Activated CD8-positive, alpha-beta memory T cell treated with anti-CD3 and anti-CD28 coated beads, Interleukin-2, amount 50 U/mL, for 24 hours (primary cell): Measurements from ENCODE around the gene PCBP3.
"Not testable (repeated sequence)": the region's sequence is repeated elsewhere in the genome, so short reads cannot be mapped to it uniquely, and the experiment has no call there.

Experiments
- DNase-seq: peaks from one replicate; pipeline ENCODE4 v3.0.0-alpha.2; 2020; ENCODE audit errors: extremely low read depth

Gene PCBP3

DNA sequence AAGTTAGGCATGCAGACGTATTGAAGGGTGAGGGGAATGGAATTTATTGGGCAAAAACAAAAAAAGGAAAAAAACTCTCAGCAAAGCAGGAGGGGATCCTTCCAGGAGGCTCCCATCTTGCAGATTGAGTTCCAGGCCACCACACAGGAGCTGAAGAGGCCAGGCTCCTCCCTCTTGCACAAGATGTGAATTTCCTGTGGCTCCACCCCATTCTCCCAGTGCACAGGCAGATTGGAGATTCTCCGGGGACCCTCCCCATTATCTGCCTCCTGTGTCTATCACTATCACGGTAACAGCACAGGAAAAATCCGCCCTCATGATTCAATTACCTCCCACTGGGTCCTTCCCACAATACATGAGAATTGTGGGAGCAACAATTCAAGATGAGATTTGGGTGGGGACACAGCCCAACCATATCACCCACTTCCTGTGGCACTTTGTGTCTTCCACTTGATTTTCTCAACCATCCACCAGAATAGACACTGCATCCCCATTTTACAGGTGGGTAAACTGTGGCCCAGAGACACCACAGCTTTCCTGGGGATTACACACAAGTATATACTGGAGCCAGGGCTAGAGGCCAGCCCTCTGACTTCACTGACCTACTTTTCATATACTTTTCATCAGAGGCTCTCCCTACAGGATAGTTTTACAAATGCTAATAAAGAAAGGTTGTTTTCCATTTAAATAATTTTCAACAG is 319.2 kb downstream of the PCBP3 start:
- DNase-seq = no peak

GRCh38 chr21:45963232-45963570 is 319.7 kb downstream of the PCBP3 start:
- DNase-seq = no peak

DNA sequence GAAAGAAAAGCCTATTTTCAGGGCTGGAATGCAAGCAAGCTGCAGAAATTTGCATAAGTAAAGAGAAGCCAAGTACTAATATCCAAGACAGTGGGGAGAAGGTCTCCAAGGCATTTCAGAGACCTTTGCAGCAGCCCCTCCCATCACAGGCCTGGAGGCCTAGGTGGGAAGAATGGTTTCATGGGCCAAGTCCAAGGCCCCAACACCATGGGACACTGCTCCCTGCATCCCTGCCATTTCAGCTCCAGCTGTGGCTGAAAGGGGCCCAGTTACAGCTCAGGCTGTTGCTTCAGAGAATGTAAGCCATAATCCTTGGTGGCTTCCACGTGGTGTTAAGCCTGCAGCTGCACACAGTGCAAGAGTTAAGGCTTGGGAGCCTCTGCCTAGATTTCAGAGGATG is 321.1 kb downstream of the PCBP3 start:
- DNase-seq = no peak

DNA sequence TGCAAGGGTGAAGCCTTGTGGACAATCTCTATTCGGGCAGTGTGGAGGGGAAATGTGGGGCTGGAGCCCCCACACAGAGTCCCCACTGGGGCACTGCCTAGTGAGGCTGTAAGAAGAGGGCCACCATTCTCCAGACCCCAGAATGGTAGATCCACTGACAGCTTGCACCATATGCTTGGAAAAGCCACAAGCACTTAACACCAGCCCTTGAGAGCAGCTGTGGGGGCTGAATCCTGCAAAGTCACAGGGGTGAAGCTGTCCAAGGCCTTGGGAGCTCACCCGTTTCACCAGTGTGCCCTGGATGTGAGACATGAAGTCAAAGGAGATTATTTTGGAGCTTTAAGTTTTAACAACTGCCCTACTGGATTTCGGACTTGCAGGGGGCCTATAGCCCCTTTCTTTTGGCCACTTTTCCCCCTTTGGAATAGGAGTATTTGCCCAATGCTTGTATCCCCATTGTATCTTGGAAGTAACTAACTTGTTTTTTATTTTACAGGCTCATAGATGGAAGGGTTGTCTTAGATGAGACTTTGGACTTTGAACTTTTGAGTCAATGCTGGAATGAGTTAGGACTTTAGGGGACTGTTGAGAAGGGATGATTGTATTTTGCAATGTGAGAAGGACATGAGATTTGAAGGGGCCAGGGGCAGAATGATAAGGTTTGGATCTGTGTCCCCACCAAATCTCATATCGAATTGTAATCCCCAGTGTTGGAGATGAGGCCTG is 321.7 kb downstream of the PCBP3 start:
- DNase-seq = no peak

DNA sequence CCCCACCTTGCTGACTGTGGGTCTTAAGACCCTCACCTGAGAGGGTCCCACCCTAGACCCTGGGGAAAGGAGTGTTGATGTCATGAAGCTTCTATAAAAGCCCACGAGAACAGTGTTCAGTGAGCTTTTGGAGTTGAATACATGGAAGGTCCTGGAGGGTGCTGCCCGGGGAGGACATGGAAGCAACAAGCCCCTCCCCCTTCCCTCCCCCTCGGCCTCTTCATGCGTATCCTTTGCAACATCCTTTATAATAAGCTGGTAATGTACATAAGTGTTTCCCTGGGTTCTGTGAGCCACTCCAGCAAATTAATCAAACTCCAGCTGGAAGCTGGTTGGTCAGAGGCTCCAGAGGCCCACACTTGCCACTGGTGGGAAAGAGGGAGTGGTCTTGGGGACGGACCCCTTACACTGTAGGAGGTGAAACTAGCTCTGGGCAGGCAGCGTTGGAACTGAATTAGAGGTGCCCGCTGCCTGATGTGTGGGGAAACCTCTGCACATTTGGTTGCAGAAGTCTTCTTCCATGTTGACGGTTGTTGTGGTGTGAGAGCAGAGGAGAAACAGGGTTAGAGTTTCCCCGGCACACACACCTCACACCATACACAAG is 323.4 kb downstream of the PCBP3 start:
- DNase-seq = no peak

DNA sequence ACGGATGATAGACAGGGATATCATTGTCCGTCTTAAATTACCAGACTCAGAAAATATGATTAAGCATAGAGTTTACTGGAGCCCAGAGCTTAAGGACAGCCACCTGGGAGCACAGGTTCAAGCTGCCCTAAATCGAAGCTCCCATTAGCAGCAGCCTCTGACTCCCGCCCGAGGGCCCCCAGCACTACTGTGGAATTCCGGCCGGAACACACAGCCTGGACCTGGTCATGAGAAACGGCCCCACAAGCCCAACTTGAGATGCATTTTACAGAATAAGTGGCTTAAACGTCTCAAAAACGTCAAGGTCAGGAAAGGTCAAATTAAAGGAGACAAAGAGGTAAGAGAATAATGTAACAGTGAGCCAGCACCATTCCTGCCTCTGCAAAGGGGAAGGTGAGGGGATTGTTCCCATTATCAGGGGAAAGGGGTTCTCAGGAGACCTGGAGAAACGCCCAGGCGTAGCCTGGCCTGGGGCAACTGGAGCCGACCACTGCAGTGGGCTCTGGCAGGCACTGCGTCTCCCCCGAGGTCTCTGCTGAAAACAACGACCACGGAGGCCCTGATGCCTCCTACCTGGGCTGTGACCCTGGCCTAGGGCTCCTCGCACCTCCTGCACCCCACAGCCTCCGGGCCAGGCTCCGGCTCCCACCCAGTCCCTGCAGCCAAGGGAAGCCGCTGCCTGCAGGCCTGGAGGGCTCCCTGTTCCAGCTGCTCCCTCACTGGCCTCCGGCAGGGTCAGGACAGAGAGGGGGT is 326.6 kb downstream of the PCBP3 start:
- no peak for DNase-seq

DNA sequence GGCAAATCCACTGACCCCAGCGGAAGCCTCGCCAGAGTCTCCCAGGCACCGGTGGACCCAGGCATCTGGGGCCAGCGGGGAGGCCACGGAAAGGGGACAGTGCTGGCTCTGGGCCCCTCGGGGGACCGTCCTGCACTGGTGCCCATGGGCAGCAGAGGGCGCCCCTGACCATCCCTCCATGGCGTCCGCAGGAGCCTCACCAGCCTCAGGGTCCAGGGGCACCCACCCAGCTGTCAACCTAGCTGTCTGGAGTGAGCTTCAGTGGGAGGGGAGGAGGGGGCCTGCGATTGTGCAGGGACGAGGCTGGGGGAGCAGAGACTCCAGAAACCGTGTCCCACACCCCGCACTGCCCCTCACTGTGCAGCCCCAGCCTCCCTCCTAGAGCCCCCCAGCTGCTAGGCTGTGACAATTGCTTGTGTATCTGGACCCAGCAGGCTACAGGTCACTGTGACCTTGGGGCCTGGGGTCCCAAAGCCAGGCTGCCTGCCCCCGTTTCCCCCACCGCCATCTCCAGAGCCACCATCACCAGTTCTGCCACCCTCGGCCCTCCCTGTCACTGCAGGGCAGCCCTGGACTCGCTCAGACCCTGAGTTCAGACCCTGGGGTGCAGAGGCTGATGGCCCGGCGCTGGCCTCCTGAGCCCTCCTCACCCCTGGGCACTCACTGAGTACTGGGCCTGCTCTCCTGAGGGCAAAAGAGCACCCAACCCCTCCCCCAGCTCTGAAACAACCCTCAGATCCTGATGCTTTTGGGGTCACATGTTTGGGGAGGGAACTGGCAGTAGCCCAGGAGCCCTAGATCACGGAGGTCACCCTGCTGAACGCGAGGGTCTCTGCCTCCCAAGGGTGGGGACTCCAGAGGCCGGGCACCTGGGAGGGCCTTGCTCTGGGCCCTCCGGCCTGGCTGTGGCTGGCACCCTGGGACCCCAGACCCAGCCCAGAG is 327.4 kb downstream of the PCBP3 start:
- no peak for DNase-seq

- DNase-seq = no peak
Measured at GRCh38 chr21:45971616-45972352, 328.3 kb downstream of the PCBP3 start.

DNA sequence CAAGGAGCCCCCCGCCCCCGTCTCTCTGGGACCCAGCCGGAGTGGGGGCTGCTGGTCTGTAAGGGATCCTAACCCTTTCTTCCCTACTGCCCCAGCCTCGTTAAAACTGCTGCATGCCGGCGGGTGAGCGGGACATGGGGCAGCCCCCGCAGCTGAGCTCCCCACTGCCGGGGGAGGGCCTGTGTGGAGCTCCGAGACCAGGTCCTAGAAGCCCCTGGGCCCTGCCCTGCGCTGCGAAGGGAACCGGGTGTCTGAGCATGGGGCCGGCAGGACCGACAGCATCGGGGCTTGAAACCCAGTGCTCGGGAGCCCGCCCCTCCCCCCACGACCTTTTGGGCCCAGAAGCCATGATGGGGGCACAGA is 328.8 kb downstream of the PCBP3 start:
- DNase-seq = no peak

GRCh38 chr21:45972716-45973474 is 329.4 kb downstream of the PCBP3 start:
- no peak for DNase-seq

GRCh38 chr21:45973475-45974072 is 330.0 kb downstream of the PCBP3 start:
- DNase-seq = peak; percentile 56

DNA sequence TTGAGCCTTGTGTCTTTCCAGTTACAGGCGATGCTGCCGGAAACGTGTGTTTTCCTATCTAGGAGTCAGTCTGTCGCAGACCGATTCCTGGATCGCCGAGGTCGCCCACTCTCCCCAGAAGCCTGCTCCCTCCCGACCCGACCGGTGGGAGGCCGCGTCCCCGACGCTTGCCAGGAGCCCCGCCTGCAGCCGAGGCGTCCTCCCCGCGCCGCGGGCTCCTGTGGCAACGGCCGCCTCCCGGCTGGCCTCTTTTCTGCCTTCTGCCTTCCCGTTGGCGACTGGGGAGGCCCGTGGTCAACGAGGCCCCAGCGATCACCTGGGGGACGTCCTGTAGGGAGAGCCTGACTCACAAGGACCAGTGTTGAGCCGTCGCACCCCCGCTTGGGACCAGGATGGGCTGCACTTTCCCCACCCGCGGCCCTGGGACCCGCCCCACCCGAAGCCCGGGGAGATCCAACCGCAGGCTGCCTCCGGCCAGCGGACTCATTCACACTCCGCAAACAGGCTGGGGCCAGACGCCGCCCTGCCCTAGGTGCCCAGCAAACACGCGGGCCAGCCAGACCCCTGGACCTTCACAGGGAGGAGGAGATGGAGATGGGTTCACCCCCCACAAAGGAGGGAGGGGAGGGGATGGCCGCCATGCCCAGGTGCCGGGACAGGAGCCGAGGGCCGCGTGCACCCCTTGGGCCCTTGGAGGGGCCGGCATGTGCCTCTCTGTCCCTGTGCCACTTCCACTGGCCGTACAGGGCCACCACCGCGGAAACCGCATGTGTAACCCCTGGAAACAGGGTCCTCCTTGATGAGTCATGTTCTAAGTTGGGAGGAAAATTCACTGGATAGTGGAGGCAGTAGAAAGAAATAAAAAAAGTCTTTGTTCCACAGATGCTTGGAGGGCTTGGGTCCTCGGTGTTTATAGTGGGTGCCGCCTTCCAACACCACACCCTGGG is 330.8 kb downstream of the PCBP3 start:
- DNase-seq = no peak

DNA sequence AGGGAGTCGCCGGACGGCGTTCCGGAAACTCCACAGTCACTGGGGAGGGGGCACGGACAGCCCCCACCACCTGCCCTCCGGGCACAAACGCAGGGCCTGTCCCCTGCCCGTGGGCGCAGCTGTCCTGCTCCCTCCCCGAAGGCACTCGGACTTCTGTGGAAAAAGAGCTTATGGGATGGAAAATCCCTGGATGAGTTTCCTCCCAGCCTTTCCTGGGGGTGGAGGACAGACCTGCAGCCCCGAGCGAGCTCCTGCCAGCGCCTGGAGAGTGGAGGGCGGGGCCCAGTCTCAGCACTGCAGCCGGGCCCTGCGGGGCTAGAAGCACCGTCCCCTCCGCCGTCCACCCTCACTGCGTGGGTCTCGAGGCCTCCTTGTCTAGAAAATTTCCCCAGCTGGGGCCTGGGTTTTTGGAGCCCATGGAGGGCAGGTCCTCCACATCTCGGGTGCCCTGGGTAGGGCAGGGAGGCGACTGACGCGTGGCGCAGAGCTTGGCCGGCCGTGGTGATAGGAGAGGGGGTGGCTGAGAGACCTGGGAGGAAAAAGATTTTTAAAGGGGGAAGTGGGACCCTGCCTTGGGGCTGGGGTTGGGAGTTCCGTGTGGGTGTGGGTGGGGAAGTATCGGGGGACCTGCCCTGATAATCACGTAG is 331.6 kb downstream of the PCBP3 start:
- DNase-seq = no peak

DNA sequence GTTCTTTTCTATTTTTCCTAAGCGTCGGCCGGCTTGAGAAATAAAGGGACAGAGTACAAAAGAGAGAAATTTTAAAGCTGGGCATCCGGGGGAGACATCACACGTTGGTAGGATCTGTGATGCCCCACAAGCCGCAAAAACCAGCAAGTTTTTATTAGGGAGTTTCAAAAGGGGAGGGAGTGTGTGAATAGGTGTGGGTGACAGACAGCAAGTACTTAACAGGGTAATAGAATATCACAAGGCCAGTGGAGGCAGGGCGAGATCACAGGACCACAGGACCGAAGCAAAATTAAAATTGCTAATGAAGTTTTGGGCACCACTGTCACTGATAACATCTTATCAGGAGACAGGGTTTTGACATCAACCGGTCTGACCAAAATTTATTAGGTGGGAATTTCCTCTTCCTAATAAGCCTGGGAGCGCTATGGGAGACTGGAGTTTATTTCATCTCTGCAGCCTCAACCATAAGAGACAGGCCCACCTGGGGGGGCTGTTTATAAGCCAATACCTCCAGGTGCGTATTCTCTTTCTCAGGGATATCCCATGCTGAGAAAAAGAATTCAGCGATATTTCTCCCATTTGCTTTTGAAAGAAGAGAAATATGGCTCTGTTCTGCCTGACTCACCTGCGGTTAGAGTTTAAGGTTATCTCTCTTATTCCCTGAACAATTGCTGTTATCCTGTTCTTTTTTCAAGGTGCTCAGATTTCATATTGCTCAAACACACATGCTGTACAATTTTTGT is 332.3 kb downstream of the PCBP3 start:
- not testable (repeated sequence) for DNase-seq

- DNase-seq = no peak
Measured at GRCh38 chr21:45976701-45977311, 333.3 kb downstream of the PCBP3 start.

DNA sequence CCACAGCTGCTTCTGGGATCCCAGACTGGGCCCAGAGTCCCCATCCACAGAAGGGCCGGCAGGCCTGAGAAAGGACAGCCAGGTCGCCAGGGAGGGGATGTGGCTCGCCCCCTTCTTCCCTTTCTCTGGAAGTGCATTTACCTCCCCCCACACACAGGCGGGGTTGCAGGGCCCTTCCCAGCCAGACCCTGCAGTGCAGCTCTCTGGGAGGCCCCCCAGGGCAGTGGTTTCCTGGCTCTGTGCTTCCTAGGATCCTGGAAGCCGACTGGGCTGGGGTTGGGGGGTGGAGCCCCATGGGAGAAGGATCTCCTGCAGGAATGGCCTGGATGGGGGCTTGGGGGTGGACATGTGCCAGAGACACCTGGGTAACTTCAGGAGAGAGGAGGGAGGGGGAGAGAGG is 333.9 kb downstream of the PCBP3 start:
- no peak for DNase-seq

DNA sequence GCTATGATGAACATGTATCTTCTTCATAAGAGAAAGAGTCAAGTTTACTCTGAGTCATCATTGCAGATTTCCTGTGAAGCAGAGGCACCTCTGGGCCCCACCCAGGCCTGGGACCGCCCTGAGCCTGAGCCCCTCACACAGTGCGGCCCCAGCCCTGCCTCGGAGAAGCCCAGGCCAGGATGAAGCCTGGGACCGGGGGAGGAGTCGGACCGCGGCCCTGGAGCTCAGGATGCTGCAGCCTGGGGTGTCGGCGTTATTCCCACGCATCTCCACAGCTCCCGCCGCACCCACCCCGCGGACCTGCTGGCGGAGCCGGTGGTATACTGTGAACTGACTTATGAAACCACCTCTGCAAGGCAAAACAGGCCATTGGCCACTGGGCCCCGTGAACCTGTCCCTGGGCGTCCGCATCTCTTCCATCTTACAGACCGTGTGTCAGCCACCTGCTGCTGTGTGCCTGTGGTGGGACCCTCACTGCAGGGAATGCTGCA is 335.7 kb downstream of the PCBP3 start:
- no peak for DNase-seq
